ENCODE measurements around the gene METRN.

The METRN gene

GRCh38 chr16:725463-726187 lies 10.7 kb downstream of the METRN start:
- DNase-seq = no peak

GRCh38 chr16:726188-726437 lies 11.2 kb downstream of the METRN start:
- DNase-seq = no peak

GRCh38 chr16:726438-727290 lies 11.7 kb downstream of the METRN start, which contains the start of the genes CCDC78 and HAGHL:
TSS of gene CCDC78 (minus strand) at chr16:726443. CDS start at chr16:726367, 76 bp downstream.
TSS of gene HAGHL (plus strand) at chr16:727106. CDS start at chr16:727510, 404 bp downstream.
- DNase-seq = peak; percentile 88

- DNase-seq = peak; percentile 76
Measured at GRCh38 chr16:727291-727977, 12.5 kb downstream of the METRN start.

GRCh38 chr16:728131-728889 lies 13.4 kb downstream of the METRN start:
- peak; percentile 85 for DNase-seq

GRCh38 chr16:728890-729744 lies 14.2 kb downstream of the METRN start:
- DNase-seq = no peak

- no peak for DNase-seq
Measured at GRCh38 chr16:729768-730665, 15.1 kb downstream of the METRN start.

GRCh38 chr16:730666-731509 lies 16.0 kb downstream of the METRN start:
- DNase-seq = no peak

GRCh38 chr16:732332-732731 lies 17.4 kb downstream of the METRN start:
- DNase-seq = no peak

GRCh38 chr16:732936-733335 lies 18.0 kb downstream of the METRN start:
- no peak for DNase-seq

GRCh38 chr16:733382-734207 lies 18.7 kb downstream of the METRN start:
- DNase-seq = no peak

- no peak for DNase-seq
Measured at GRCh38 chr16:734208-734980, 19.5 kb downstream of the METRN start.

GRCh38 chr16:734981-735881 lies 20.3 kb downstream of the METRN start:
- no peak for DNase-seq

- peak; percentile 66 for DNase-seq
Measured at GRCh38 chr16:735982-736453, 21.1 kb downstream of the METRN start.

GRCh38 chr16:736936-737481 lies 22.1 kb downstream of the METRN start:
- DNase-seq = no peak
